ENCODE data around the gene AKAP8. TPM values are rescaled to one million over a fixed set of nuclear protein-coding genes. Genes with fewer than 3 reads are reported as not detected.

The AKAP8 gene
- total and polyA plus RNA-seq, 12 donors, result 13.0 to 45.8 (median 29.3) TPM

- DNase-seq, result peak in 6 of 7 donors; percentile 55 to 74 (median 72)
- Histone ChIP-seq H3K9me3 (replicated peaks in 1 of 3) (no peaks in the 10 kb centered on the region), H3K36me3 (replicated peaks in 1 of 2) (peaks cover 0 to 23% of the 10 kb centered on the region in 2 donors), H3K4me3 (peak overlapping the region in 1 of 4 donors; percentile 86), H3K27ac (peak overlapping the region; percentile 23 to 98 (median 58)), H3K27me3 (no peaks in the 10 kb centered on the region), H3K4me1 (replicated peaks in 1 of 2) (peaks cover 26 to 33% of the 10 kb centered on the region in 2 donors)
- intact Hi-C loops (cut with DNase I), result no loop called here
- TF ChIP-seq CTCF (IDR thresholded peaks at IDR 0.05) (peak in 1 of 6 experiments; percentile 13), POLR2A (IDR thresholded peaks at IDR 0.05) (no peak)
- 15 to 20% (median 16%) methylated on average over 14 to 16 of the region's 16 CpGs for WGBS, 4 donors
These were observed 39.9 kb upstream of the AKAP8 start for GRCh38 chr19:15419413-15420025.

- Histone ChIP-seq H3K27ac (peak within 1 kb of the TSS; percentile 70 to 98 (median 90)), H3K36me3 (replicated peaks in 1 of 2) (peaks cover 0 to 15% of the 10 kb centered on the region in 2 donors), H3K9me3 (replicated peaks in 1 of 3) (no peaks in the 10 kb centered on the region), H3K27me3 (no peaks in the 10 kb centered on the region), H3K4me1 (replicated peaks in 1 of 2) (peaks cover 26 to 40% of the 10 kb centered on the region in 2 donors), H3K4me3 (peak within 1 kb of the TSS; percentile 18 to 94 (median 86))
- peak; percentile 99 to 100 (median 100) for DNase-seq
- intact Hi-C loops (cut with DNase I), result no loop called here
- TF ChIP-seq CTCF (IDR thresholded peaks at IDR 0.05) (peak; percentile 24 to 75 (median 73)), POLR2A (IDR thresholded peaks at IDR 0.05) (peak; percentile 90 to 98)
- WGBS, 4 donors, result 0 to 1% (median 0%) methylated on average over 19 to 61 of the region's 61 CpGs
These were observed 39.2 kb upstream of the AKAP8 start, which contains the start of gene AKAP8L for GRCh38 chr19:15418579-15419412. Gene AKAP8L (minus strand): TSS chr19:15418988. CDS start chr19:15418923, 65 bp downstream.

GRCh38 chr19:15418231-15418578 lies 38.6 kb upstream of the AKAP8 start:
- peaks cover 0 to 10% of the 10 kb centered on the region in 2 donors for H3K36me3 ChIP-seq (replicated peaks in 1 of 2)
- intact Hi-C loops (cut with DNase I), result no loop called here
- peak overlapping the region; percentile 18 to 94 (median 86) for H3K4me3 ChIP-seq
- H3K9me3 ChIP-seq (replicated peaks in 1 of 3), result no peaks in the 10 kb centered on the region
- TF ChIP-seq CTCF (IDR thresholded peaks at IDR 0.05) (no peak), POLR2A (IDR thresholded peaks at IDR 0.05) (no peak)
- no peaks in the 10 kb centered on the region for H3K27me3 ChIP-seq
- peak overlapping the region; percentile 70 to 98 (median 90) for H3K27ac ChIP-seq
- peak in 3 of 7 donors; percentile 37 to 58 (median 57) for DNase-seq
- H3K4me1 ChIP-seq (replicated peaks in 1 of 2), result peaks cover 27 to 46% of the 10 kb centered on the region in 2 donors
- 0 to 2% (median 1%) methylated on average over 13 to 16 of the region's 16 CpGs for WGBS, 4 donors

GRCh38 chr19:15417699-15418098 lies 38.1 kb upstream of the AKAP8 start:
- TF ChIP-seq CTCF (IDR thresholded peaks at IDR 0.05) (no peak), POLR2A (IDR thresholded peaks at IDR 0.05) (peak in 1 of 2 donors; percentile 16)
- H3K27me3 ChIP-seq, result no peaks in the 10 kb centered on the region
- peak in 4 of 7 donors; percentile 45 to 64 (median 59) for DNase-seq
- intact Hi-C loops (cut with DNase I), result no loop called here
- WGBS, 4 donors, result 0 to 8% (median 4%) methylated on average over 2 to 9 of the region's 9 CpGs
- H3K27ac ChIP-seq, result peak overlapping the region; percentile 70 to 98 (median 90)
- H3K4me1 ChIP-seq (replicated peaks in 1 of 2), result peaks cover 32 to 51% of the 10 kb centered on the region in 2 donors
- H3K36me3 ChIP-seq (replicated peaks in 1 of 2), result peaks cover 0 to 4% of the 10 kb centered on the region in 2 donors
- no peaks in the 10 kb centered on the region for H3K9me3 ChIP-seq (replicated peaks in 1 of 3)
- H3K4me3 ChIP-seq, result peak overlapping the region; percentile 18 to 94 (median 86)
